ENCODE data around the gene NFKBIL1.

The NFKBIL1 gene

DNA sequence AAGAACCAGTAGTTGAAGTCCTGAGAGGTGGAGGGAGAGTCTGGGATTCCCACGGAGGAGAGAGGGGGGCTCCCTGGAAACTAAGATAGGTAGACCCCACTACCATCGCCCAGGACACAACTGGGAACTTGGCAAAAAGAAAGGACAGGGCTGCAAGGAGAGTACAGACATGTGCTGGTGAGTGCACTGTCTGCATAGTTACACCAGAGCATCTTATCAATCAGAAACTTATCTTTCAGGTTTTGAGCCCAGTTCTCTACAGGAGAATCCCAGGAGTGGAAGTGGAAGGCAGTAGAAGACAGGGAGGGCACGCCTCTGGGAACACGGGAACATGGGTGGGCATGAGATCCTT lies 12.2 kb downstream of the NFKBIL1 start:
- no peak for DNase-seq

DNA sequence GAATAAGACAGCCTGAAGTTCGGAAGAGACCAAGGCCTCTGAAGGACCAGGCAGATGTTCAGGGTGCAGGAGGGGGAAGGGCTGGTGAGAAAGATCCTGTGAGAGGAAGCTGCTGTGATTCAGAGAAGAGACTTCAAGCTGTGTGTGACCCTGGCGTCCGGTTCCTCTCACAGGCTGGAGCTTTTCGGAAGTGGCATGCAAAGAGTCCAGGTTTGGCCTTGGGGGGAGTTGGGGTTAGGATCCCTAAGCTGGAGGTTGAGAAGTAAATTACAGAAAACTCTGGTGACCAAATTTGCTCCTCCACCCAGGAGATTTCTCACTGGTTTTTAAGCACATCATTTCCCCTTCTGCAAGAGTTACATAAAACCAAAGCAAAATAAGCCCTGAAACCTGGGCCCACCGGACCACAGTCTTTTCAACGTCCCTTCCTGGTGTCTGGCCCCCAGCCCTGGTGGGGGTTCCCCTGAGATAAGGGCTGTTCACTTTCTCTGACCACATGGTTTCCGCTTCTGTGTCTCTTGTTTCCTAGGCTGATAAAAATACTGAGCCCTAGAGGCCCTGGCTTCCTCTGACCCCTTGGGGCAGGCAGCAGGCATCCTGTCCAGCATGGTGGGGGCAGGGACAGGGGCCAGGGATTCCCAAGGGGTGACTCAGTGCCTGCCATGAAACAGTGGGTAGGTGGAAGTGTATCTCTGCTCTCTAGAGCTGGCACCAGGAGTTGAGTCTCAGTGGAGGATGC lies 12.7 kb downstream of the NFKBIL1 start:
- peak in 14 of 51 donors; percentile 6 to 31 (median 18) for DNase-seq

DNA sequence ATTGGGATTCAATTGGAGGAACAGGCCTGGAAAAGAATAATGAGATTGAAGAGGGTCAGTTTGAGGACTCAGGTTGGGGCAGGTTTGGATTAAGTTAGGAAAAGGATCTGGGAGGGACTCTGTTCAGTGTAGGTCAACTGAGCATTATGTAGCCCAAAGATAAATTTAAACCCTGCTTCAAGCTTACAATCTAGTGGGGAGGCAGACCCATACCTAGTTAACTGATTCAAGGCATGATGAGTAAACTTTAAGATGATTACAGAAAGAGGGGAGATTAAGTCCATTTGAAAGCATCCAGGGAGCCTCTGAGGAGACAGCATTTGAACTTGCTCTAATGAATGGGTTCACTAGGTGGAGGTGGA lies 13.3 kb downstream of the NFKBIL1 start:
- no peak for DNase-seq

- no peak for DNase-seq
Observed at GRCh38 chr6:31567531-31568370, 20.3 kb downstream of the NFKBIL1 start.

DNA sequence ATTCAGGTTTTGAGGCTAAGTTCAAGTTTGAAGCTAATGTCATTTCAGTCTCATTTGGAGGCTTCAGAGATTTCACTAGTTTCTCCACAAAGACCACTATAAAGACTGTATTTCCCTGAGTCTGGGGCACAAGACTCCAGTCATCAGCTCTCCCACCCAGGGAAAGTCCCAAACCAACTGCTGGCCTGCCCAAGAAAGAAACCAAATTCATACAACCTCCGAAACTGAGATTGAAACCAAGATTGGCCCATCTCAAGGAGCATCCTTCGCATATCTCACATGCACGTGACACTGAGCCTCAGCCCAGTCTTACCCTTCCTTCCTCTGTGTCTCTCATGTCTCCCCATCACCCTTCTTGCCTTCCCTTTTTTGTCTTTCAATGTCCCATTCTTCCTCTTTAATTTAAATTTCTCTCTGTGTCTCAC lies 21.1 kb downstream of the NFKBIL1 start:
- DNase-seq: no peak

GRCh38 chr6:31569861-31570536 lies 22.6 kb downstream of the NFKBIL1 start:
- no peak for DNase-seq

GRCh38 chr6:31572041-31572911 lies 24.9 kb downstream of the NFKBIL1 start, which contains the start of gene LTA:
LTA (plus strand) TSS chr6:31572289; CDS start chr6:31572743, 454 bp downstream.
- no peak for DNase-seq

DNA sequence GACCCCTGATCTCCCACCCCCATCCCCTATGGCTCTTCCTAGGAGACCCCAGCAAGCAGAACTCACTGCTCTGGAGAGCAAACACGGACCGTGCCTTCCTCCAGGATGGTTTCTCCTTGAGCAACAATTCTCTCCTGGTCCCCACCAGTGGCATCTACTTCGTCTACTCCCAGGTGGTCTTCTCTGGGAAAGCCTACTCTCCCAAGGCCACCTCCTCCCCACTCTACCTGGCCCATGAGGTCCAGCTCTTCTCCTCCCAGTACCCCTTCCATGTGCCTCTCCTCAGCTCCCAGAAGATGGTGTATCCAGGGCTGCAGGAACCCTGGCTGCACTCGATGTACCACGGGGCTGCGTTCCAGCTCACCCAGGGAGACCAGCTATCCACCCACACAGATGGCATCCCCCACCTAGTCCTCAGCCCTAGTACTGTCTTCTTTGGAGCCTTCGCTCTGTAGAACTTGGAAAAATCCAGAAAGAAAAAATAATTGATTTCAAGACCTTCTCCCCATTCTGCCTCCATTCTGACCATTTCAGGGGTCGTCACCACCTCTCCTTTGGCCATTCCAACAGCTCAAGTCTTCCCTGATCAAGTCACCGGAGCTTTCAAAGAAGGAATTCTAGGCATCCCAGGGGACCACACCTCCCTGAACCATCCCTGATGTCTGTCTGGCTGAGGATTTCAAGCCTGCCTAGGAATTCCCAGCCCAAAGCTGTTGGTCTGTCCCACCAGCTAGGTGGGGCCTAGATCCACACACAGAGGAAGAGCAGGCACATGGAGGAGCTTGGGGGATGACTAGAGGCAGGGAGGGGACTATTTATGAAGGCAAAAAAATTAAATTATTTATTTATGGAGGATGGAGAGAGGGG lies 26.1 kb downstream of the NFKBIL1 start:
- no peak for DNase-seq

DNA sequence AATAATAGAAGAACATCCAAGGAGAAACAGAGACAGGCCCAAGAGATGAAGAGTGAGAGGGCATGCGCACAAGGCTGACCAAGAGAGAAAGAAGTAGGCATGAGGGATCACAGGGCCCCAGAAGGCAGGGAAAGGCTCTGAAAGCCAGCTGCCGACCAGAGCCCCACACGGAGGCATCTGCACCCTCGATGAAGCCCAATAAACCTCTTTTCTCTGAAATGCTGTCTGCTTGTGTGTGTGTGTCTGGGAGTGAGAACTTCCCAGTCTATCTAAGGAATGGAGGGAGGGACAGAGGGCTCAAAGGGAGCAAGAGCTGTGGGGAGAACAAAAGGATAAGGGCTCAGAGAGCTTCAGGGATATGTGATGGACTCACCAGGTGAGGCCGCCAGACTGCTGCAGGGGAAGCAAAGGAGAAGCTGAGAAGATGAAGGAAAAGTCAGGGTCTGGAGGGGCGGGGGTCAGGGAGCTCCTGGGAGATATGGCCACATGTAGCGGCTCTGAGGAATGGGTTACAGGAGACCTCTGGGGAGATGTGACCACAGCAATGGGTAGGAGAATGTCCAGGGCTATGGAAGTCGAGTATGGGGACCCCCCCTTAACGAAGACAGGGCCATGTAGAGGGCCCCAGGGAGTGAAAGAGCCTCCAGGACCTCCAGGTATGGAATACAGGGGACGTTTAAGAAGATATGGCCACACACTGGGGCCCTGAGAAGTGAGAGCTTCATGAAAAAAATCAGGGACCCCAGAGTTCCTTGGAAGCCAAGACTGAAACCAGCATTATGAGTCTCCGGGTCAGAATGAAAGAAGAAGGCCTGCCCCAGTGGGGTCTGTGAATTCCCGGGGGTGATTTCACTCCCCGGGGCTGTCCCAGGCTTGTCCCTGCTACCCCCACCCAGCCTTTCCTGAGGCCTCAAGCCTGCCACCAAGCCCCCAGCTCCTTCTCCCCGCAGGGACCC lies 27.0 kb downstream of the NFKBIL1 start:
- DNase-seq: no peak

- peak in 12 of 51 donors; percentile 4 to 100 (median 18) for DNase-seq
Observed at GRCh38 chr6:31575335-31575901, 28.0 kb downstream of the NFKBIL1 start, which contains the start of gene TNF. TNF (plus strand) TSS chr6:31575565; CDS start chr6:31575742, 177 bp downstream.

DNA sequence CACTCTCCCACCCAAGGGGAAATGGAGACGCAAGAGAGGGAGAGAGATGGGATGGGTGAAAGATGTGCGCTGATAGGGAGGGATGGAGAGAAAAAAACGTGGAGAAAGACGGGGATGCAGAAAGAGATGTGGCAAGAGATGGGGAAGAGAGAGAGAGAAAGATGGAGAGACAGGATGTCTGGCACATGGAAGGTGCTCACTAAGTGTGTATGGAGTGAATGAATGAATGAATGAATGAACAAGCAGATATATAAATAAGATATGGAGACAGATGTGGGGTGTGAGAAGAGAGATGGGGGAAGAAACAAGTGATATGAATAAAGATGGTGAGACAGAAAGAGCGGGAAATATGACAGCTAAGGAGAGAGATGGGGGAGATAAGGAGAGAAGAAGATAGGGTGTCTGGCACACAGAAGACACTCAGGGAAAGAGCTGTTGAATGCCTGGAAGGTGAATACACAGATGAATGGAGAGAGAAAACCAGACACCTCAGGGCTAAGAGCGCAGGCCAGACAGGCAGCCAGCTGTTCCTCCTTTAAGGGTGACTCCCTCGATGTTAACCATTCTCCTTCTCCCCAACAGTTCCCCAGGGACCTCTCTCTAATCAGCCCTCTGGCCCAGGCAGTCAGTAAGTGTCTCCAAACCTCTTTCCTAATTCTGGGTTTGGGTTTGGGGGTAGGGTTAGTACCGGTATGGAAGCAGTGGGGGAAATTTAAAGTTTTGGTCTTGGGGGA lies 28.7 kb downstream of the NFKBIL1 start:
- DNase-seq: no peak

DNA sequence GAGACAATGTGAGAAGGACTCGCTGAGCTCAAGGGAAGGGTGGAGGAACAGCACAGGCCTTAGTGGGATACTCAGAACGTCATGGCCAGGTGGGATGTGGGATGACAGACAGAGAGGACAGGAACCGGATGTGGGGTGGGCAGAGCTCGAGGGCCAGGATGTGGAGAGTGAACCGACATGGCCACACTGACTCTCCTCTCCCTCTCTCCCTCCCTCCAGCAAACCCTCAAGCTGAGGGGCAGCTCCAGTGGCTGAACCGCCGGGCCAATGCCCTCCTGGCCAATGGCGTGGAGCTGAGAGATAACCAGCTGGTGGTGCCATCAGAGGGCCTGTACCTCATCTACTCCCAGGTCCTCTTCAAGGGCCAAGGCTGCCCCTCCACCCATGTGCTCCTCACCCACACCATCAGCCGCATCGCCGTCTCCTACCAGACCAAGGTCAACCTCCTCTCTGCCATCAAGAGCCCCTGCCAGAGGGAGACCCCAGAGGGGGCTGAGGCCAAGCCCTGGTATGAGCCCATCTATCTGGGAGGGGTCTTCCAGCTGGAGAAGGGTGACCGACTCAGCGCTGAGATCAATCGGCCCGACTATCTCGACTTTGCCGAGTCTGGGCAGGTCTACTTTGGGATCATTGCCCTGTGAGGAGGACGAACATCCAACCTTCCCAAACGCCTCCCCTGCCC lies 29.6 kb downstream of the NFKBIL1 start:
- peak in 2 of 51 donors; percentile 91 to 100 for DNase-seq

- DNase-seq: no peak
Observed at GRCh38 chr6:31577579-31577966, 30.2 kb downstream of the NFKBIL1 start.

DNA sequence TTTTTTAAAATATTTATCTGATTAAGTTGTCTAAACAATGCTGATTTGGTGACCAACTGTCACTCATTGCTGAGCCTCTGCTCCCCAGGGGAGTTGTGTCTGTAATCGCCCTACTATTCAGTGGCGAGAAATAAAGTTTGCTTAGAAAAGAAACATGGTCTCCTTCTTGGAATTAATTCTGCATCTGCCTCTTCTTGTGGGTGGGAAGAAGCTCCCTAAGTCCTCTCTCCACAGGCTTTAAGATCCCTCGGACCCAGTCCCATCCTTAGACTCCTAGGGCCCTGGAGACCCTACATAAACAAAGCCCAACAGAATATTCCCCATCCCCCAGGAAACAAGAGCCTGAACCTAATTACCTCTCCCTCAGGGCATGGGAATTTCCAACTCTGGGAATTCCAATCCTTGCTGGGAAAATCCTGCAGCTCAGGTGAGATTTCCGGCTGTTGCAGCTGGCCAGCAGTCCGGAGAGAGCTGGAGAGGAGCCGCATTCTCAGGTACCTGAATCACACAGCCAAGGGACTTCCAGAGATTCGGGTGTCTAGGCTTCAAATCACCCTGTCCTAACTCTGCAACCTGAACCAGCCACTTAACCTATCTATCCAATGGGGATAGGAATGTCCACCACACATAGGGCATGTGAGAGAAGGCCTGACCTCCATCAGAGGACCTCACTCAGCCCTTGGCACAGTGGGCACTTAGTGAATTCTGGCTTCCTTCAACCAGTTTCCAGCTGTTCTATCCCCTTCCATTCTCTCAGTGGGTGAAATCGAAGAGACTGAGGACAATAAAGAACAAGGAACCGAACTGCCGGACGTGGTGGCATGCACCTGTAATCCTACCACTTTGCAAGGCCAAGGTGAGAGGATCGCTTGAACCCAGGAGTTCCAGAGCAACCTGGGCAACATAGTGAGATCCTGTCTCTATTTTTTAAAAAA lies 31.0 kb downstream of the NFKBIL1 start:
- no peak for DNase-seq

GRCh38 chr6:31579119-31579505 lies 31.7 kb downstream of the NFKBIL1 start:
- no peak for DNase-seq

Measured in hypothalamus (tissue), 51 donors.